Measurements from ENCODE around the gene PTHLH.

The PTHLH gene

GRCh38 chr12:27915021-27915420 lies 57.5 kb downstream of the PTHLH start:
- Histone ChIP-seq H3K4me3 (ENCODE audit: low read length) (no peak overlapping the region), H2AFZ (ENCODE audit: low read depth, low read length) (no peak overlapping the region), H3K27me3 (ENCODE audit: insufficient read depth, low read length) (no peaks in the 10 kb centered on the region), H3K36me3 (ENCODE audit: insufficient read depth, low read length) (no peaks in the 10 kb centered on the region), H3K4me1 (ENCODE audit: insufficient read depth, low read length) (no peaks in the 10 kb centered on the region), H3K9me3 (ENCODE audit: low read length) (no peaks in the 10 kb centered on the region)

GRCh38 chr12:27913999-27914614 lies 58.4 kb downstream of the PTHLH start:
- H3K9me3 ChIP-seq (ENCODE audit: low read length): no peaks in the 10 kb centered on the region
- H2AFZ ChIP-seq (ENCODE audit: low read depth, low read length): no peak overlapping the region
- H3K27me3 ChIP-seq (ENCODE audit: insufficient read depth, low read length): no peaks in the 10 kb centered on the region
- no peak overlapping the region for H3K4me3 ChIP-seq (ENCODE audit: low read length)
- no peaks in the 10 kb centered on the region for H3K36me3 ChIP-seq (ENCODE audit: insufficient read depth, low read length)
- no peaks in the 10 kb centered on the region for H3K4me1 ChIP-seq (ENCODE audit: insufficient read depth, low read length)

- H3K27me3 ChIP-seq (ENCODE audit: insufficient read depth, low read length): no peaks in the 10 kb centered on the region
- H3K36me3 ChIP-seq (ENCODE audit: insufficient read depth, low read length): no peaks in the 10 kb centered on the region
- H3K4me1 ChIP-seq (ENCODE audit: insufficient read depth, low read length): no peaks in the 10 kb centered on the region
- no peaks in the 10 kb centered on the region for H3K9me3 ChIP-seq (ENCODE audit: low read length)
- H2AFZ ChIP-seq (ENCODE audit: low read depth, low read length): no peak overlapping the region
- H3K4me3 ChIP-seq (ENCODE audit: low read length): no peak overlapping the region
Measured at GRCh38 chr12:27911397-27911796, 61.1 kb downstream of the PTHLH start.

Measured in neuron (in vitro differentiated cells).